A673 (cell line): ENCODE data around the gene MARCHF7.

Experiments used
- EZH2 ChIP-seq: fragments of 200-600 bp; sonication (generic); IDR thresholded peaks from 2 replicates; pipeline ENCODE4 v1.6.1; 2017; ENCODE audit warnings: borderline replicate concordance, low read depth, mild to moderate bottlenecking, mixed read lengths, antibody characterized with exemption, low read length; ENCODE audit not compliant: poor library complexity, severe bottlenecking
- TF ChIP-seq, protein P1 (sequence below): fragments of 300-800, 200-600 bp; sonication (generic); conservative IDR thresholded peaks from 2 replicates; pipeline ENCODE4 v1.5.1; 2017; ENCODE audit warnings: low read depth, mild to moderate bottlenecking, antibody characterized with exemption, low read length, moderate library complexity, mixed read lengths

- TF ChIP-seq, protein P1, sequence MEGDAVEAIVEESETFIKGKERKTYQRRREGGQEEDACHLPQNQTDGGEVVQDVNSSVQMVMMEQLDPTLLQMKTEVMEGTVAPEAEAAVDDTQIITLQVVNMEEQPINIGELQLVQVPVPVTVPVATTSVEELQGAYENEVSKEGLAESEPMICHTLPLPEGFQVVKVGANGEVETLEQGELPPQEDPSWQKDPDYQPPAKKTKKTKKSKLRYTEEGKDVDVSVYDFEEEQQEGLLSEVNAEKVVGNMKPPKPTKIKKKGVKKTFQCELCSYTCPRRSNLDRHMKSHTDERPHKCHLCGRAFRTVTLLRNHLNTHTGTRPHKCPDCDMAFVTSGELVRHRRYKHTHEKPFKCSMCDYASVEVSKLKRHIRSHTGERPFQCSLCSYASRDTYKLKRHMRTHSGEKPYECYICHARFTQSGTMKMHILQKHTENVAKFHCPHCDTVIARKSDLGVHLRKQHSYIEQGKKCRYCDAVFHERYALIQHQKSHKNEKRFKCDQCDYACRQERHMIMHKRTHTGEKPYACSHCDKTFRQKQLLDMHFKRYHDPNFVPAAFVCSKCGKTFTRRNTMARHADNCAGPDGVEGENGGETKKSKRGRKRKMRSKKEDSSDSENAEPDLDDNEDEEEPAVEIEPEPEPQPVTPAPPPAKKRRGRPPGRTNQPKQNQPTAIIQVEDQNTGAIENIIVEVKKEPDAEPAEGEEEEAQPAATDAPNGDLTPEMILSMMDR = no peak
- no peak for TF ChIP-seq EZH2
Measured at GRCh38 chr2:159759577-159759976, 47.3 kb downstream of the MARCHF7 start.
